ENCODE data around the gene TMSB4X.

Gene TMSB4X

GRCh38 chrX:12970691-12971202, 4.2 kb upstream of the TMSB4X start:
- Histone ChIP-seq H4K20me1 (ENCODE audit: insufficient read depth, low read length) (peaks cover 7% of the 10 kb centered on the region), H3K9ac (ENCODE audit: low read depth, low read length) (peak overlapping the region; percentile 98), H3K27me3 (ENCODE audit: insufficient read depth, low read length, poor library complexity) (no peaks in the 10 kb centered on the region), H3K4me2 (ENCODE audit: insufficient read depth, low read length) (peak overlapping the region; percentile 63), H3K27ac (ENCODE audit: low read length) (peak overlapping the region; percentile 99), H2AFZ (ENCODE audit: low read depth, low read length) (peak overlapping the region; percentile 14), H3K79me2 (ENCODE audit: insufficient read depth, low read length) (peaks cover 68% of the 10 kb centered on the region), H3K9me3 (ENCODE audit: insufficient read depth, low read length, severe bottlenecking) (no peaks in the 10 kb centered on the region), H3K36me3 (ENCODE audit: insufficient read depth, low read length) (peaks cover 8% of the 10 kb centered on the region), H3K4me1 (ENCODE audit: insufficient read depth, low read length) (peaks cover 37% of the 10 kb centered on the region), H3K4me3 (ENCODE audit: low read depth in 1 of 2, low read length in 2 of 2) (peak overlapping the region; percentile 21 to 55)
- peak; percentile 75 for DNase-seq
- no peak for TF ChIP-seq EZH2 (IDR thresholded peaks at IDR 0.05; ENCODE audit: borderline replicate concordance, low read depth, low read length, severe bottlenecking)
- TF ChIP-seq CTCF (IDR thresholded peaks at IDR 0.05; ENCODE audit: borderline replicate concordance, extremely low read depth, low read length, poor library complexity, severe bottlenecking): peak; percentile 78
- peak; percentile 44 for ATAC-seq (ENCODE audit: insufficient read depth, low read depth)

- peaks cover 75% of the 10 kb centered on the region for H3K79me2 ChIP-seq (ENCODE audit: insufficient read depth, low read length)
- H3K4me1 ChIP-seq (ENCODE audit: insufficient read depth, low read length): peaks cover 37% of the 10 kb centered on the region
- DNase-seq (peak; percentile 74), ATAC-seq (ENCODE audit: insufficient read depth, low read depth) (peak; percentile 25)
- H2AFZ ChIP-seq (ENCODE audit: low read depth, low read length): no peak overlapping the region
- H4K20me1 ChIP-seq (ENCODE audit: insufficient read depth, low read length): peaks cover 10% of the 10 kb centered on the region
- no peaks in the 10 kb centered on the region for H3K9me3 ChIP-seq (ENCODE audit: insufficient read depth, low read length, severe bottlenecking)
- TF ChIP-seq CTCF (IDR thresholded peaks at IDR 0.05; ENCODE audit: borderline replicate concordance, extremely low read depth, low read length, poor library complexity, severe bottlenecking) (no peak), EZH2 (IDR thresholded peaks at IDR 0.05; ENCODE audit: borderline replicate concordance, low read depth, low read length, severe bottlenecking) (no peak)
- peak overlapping the region; percentile 21 to 55 for H3K4me3 ChIP-seq (ENCODE audit: low read depth in 1 of 2, low read length in 2 of 2)
- H3K27me3 ChIP-seq (ENCODE audit: insufficient read depth, low read length, poor library complexity): no peaks in the 10 kb centered on the region
- peak overlapping the region; percentile 99 for H3K27ac ChIP-seq (ENCODE audit: low read length)
- peak overlapping the region; percentile 98 for H3K9ac ChIP-seq (ENCODE audit: low read depth, low read length)
- H3K36me3 ChIP-seq (ENCODE audit: insufficient read depth, low read length): peaks cover 14% of the 10 kb centered on the region
- H3K4me2 ChIP-seq (ENCODE audit: insufficient read depth, low read length): peak overlapping the region; percentile 63
Measured at GRCh38 chrX:12971282-12972003, 3.5 kb upstream of the TMSB4X start.

GRCh38 chrX:12972243-12972642, 2.7 kb upstream of the TMSB4X start:
- TF ChIP-seq CTCF (IDR thresholded peaks at IDR 0.05; ENCODE audit: borderline replicate concordance, extremely low read depth, low read length, poor library complexity, severe bottlenecking) (no peak), EZH2 (IDR thresholded peaks at IDR 0.05; ENCODE audit: borderline replicate concordance, low read depth, low read length, severe bottlenecking) (no peak)
- peaks cover 10% of the 10 kb centered on the region for H4K20me1 ChIP-seq (ENCODE audit: insufficient read depth, low read length)
- no peak for ATAC-seq (ENCODE audit: insufficient read depth, low read depth)
- no peaks in the 10 kb centered on the region for H3K27me3 ChIP-seq (ENCODE audit: insufficient read depth, low read length, poor library complexity)
- peaks cover 22% of the 10 kb centered on the region for H3K36me3 ChIP-seq (ENCODE audit: insufficient read depth, low read length)
- H3K9ac ChIP-seq (ENCODE audit: low read depth, low read length): peak overlapping the region; percentile 98
- peaks cover 83% of the 10 kb centered on the region for H3K79me2 ChIP-seq (ENCODE audit: insufficient read depth, low read length)
- peak overlapping the region; percentile 99 for H3K27ac ChIP-seq (ENCODE audit: low read length)
- H3K4me2 ChIP-seq (ENCODE audit: insufficient read depth, low read length): peak overlapping the region; percentile 63
- peaks cover 37% of the 10 kb centered on the region for H3K4me1 ChIP-seq (ENCODE audit: insufficient read depth, low read length)
- no peak overlapping the region for H2AFZ ChIP-seq (ENCODE audit: low read depth, low read length)
- peak; percentile 53 for DNase-seq
- peak overlapping the region; percentile 21 to 55 for H3K4me3 ChIP-seq (ENCODE audit: low read depth in 1 of 2, low read length in 2 of 2)
- H3K9me3 ChIP-seq (ENCODE audit: insufficient read depth, low read length, severe bottlenecking): no peaks in the 10 kb centered on the region

Measured in DND-41 (cell line).